Activated CD4-positive, alpha-beta T cell treated with anti-CD3 and anti-CD28 coated beads, Interleukin-2, amount 10 ng/mL, durations not matched to agents 24 days and 14 days (primary cell): ENCODE measurements around the gene SH3TC2. TPM values are rescaled to one million over a fixed set of nuclear protein-coding genes. Genes with fewer than 3 reads are reported as not detected.

Source experiments
- DNase-seq: peaks from one replicate; pipeline ENCODE4 v3.0.0; 2022
- H3K27ac Mint-ChIP-seq: one replicate; pipeline ENCODE4 v1.8.0; 2022; ENCODE audit warnings: mild to moderate bottlenecking, mixed read lengths
- H3K27me3 Mint-ChIP-seq: one replicate; pipeline ENCODE4 v1.8.0; 2022; ENCODE audit warnings: mixed read lengths
- H3K36me3 Mint-ChIP-seq: one replicate; pipeline ENCODE4 v1.8.0; 2022; ENCODE audit warnings: low read depth, mild to moderate bottlenecking, mixed read lengths
- H3K4me1 Mint-ChIP-seq: one replicate; pipeline ENCODE4 v1.8.0; 2021; ENCODE audit warnings: mixed read lengths
- H3K4me3 Mint-ChIP-seq: one replicate; pipeline ENCODE4 v1.8.0; 2022; ENCODE audit warnings: mild to moderate bottlenecking, moderate library complexity, mixed read lengths
- H3K9me3 Mint-ChIP-seq: one replicate; pipeline ENCODE4 v1.8.0; 2021; ENCODE audit warnings: mixed read lengths
- intact Hi-C: fragments of 100-400 bp; cut with micrococcal nuclease; formaldehyde crosslinking; loops from one replicate; pipeline ENCODE4 v1.15.1; 2023
- total RNA-seq: library from RNA; stranded (reverse); gene quantifications from 2 replicates; pipeline ENCODE4 v1.2.3, GENCODE V29; 2022

SH3TC2 gene
- total RNA-seq, 1 donor from 2014 or later: not detected

DNA sequence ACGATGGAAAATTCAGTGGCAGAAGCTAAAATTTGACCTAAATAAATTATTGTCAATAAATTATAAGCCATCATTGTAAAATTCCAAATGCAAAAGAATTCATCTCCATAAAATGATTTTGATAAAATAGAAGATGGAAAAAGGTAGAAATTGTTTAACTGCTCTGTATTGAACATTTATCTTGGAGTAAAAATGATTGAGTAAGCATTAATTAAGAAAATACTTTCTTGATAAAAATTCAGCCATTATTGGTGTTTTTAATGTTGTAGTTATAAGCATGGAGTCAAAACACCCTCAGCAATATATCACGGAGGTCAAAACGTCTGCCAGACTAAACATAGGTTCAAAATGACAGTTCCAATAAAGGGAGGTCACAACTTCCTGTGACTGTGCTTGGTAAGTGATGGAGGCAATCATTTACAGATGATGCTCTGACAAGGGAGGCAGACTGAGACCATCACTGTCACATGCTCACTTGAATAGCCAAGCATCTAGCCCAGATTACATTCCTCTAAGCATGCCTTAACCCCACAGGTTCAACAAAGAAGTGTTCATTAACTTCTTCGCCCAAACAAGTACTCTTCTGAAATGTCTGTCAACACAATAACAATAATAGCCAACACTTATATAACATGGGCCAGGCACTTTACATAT is 69.5 kb downstream of the SH3TC2 start:
- Mint-ChIP-seq H3K4me3 (no peak overlapping the region), H3K9me3 (no peaks in the 10 kb centered on the region), H3K27me3 (peaks cover 32% of the 10 kb centered on the region), H3K27ac (no peak overlapping the region), H3K4me1 (no peaks in the 10 kb centered on the region), H3K36me3 (no peaks in the 10 kb centered on the region)
- intact Hi-C loops: no loop called here
- DNase-seq: no peak

- H3K27me3 Mint-ChIP-seq: peaks cover 29% of the 10 kb centered on the region
- no peaks in the 10 kb centered on the region for H3K9me3 Mint-ChIP-seq
- H3K4me1 Mint-ChIP-seq: no peaks in the 10 kb centered on the region
- no peak overlapping the region for H3K4me3 Mint-ChIP-seq
- H3K36me3 Mint-ChIP-seq: no peaks in the 10 kb centered on the region
- no peak overlapping the region for H3K27ac Mint-ChIP-seq
- intact Hi-C loops: no loop called here
- no peak for DNase-seq
These were observed 70.6 kb downstream of the SH3TC2 start for GRCh38 chr5:148992265-148992664.

DNA sequence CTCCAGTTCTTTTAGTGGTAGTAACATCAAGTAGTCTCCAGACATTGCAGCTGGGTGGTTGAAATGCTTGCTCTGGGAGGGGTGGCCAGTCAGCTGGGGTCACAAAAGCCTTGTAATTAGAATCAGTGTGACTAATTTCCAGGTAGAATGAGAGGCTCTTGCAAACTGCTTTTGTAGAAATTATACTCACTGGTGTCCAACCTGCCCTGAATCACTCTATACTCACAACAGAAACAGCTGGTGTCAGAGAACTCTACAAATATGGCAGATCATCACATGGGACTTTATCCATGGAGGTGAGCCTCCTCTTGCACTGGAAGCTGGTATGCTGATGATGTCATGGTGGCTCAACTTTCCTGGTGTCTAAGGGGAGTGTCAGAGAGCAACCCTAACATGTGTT is 71.3 kb downstream of the SH3TC2 start:
- intact Hi-C loops: no loop called here
- no peaks in the 10 kb centered on the region for H3K4me1 Mint-ChIP-seq
- H3K4me3 Mint-ChIP-seq: no peak overlapping the region
- H3K27me3 Mint-ChIP-seq: peaks cover 26% of the 10 kb centered on the region
- H3K36me3 Mint-ChIP-seq: no peaks in the 10 kb centered on the region
- H3K27ac Mint-ChIP-seq: no peak overlapping the region
- no peak for DNase-seq
- no peaks in the 10 kb centered on the region for H3K9me3 Mint-ChIP-seq

DNA sequence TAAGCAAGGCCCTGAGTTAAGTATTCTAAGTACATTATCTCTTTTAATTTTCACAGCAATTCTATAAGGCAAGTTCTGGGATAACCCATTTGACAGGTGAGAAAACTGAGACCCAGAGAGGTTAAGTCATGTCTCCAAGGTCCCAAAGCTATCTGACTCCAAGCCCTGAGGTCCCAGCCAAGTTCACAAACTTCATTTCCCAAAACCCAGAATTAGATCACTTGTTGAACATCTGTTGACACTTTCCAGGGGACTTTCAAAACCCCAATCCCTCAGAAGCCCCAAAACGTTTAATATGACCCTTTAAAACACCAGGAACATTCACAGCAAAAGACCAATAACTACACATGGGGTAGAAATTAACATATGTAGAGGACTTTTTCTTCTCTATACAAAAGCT is 72.0 kb downstream of the SH3TC2 start:
- no peaks in the 10 kb centered on the region for H3K9me3 Mint-ChIP-seq
- H3K36me3 Mint-ChIP-seq: no peaks in the 10 kb centered on the region

GRCh38 chr5:148989567-148989966 is 73.3 kb downstream of the SH3TC2 start:
- Mint-ChIP-seq H3K27ac (no peak overlapping the region), H3K36me3 (no peaks in the 10 kb centered on the region), H3K9me3 (no peaks in the 10 kb centered on the region), H3K4me1 (no peaks in the 10 kb centered on the region), H3K27me3 (peaks cover 23% of the 10 kb centered on the region), H3K4me3 (no peak overlapping the region)
- intact Hi-C loops: no loop called here
- no peak for DNase-seq

More for the DNA sequence above, 72.0 kb downstream of the SH3TC2 start:
- no peak overlapping the region for H3K4me3 Mint-ChIP-seq
- H3K27ac Mint-ChIP-seq: no peak overlapping the region
- no peak for DNase-seq
- no peaks in the 10 kb centered on the region for H3K4me1 Mint-ChIP-seq
- peaks cover 26% of the 10 kb centered on the region for H3K27me3 Mint-ChIP-seq
- intact Hi-C loops: no loop called here

- no peaks in the 10 kb centered on the region for H3K9me3 Mint-ChIP-seq
- intact Hi-C loops: no loop called here
- DNase-seq: no peak
- no peaks in the 10 kb centered on the region for H3K36me3 Mint-ChIP-seq
- H3K4me3 Mint-ChIP-seq: no peak overlapping the region
- H3K4me1 Mint-ChIP-seq: no peaks in the 10 kb centered on the region
- no peak overlapping the region for H3K27ac Mint-ChIP-seq
- peaks cover 19% of the 10 kb centered on the region for H3K27me3 Mint-ChIP-seq
These were observed 74.5 kb downstream of the SH3TC2 start for GRCh38 chr5:148988328-148988727.

DNA sequence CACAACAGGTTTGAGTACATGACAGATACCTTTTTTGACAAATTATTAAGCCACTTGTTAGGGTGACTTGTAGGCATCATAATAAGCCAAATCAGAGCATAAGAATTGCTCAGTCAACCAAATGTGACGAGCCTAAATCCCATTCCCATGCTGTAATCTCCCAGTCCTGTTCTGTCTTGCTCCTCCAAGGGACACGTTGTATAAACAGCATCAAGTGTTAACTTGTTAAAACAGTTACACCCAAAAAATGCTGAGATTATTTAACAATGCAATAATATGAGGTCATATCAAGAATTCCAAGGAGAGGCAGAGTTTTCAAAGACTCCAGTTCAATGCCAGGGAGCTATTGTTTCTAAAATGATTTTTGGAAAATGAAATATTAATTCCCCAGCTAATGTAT is 76.2 kb downstream of the SH3TC2 start:
- Mint-ChIP-seq H3K9me3 (no peaks in the 10 kb centered on the region), H3K4me3 (no peak overlapping the region), H3K27ac (no peak overlapping the region), H3K36me3 (no peaks in the 10 kb centered on the region), H3K27me3 (peaks cover 22% of the 10 kb centered on the region), H3K4me1 (no peaks in the 10 kb centered on the region)
- intact Hi-C loops: no loop called here
- no peak for DNase-seq

DNA sequence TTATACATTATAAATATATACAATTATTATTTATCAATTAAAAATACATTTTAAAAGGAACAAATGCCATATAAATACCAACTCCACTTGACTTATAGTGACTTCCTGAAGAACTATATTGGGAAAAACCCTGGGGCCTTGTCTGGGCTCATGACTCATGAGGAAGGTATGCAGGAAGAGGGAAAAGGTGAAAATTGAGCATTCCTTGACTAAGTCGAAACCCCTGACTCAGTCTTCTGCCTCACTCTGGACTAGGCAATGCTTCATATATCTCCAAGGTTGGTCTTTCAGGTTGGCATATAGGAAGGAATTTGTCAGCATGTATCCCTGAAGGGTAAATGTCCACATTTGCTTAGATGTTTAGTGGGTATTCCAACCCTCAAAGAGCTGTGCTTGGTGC is 78.5 kb downstream of the SH3TC2 start:
- Mint-ChIP-seq H3K4me3 (no peak overlapping the region), H3K36me3 (no peaks in the 10 kb centered on the region), H3K27ac (no peak overlapping the region), H3K9me3 (no peaks in the 10 kb centered on the region), H3K27me3 (peaks cover 27% of the 10 kb centered on the region), H3K4me1 (no peaks in the 10 kb centered on the region)
- intact Hi-C loops: no loop called here
- DNase-seq: no peak

- H3K27ac Mint-ChIP-seq: no peak overlapping the region
- DNase-seq: no peak
- H3K36me3 Mint-ChIP-seq: no peaks in the 10 kb centered on the region
- intact Hi-C loops: no loop called here
- H3K9me3 Mint-ChIP-seq: no peaks in the 10 kb centered on the region
- H3K4me1 Mint-ChIP-seq: no peaks in the 10 kb centered on the region
- H3K4me3 Mint-ChIP-seq: no peak overlapping the region
- peaks cover 20% of the 10 kb centered on the region for H3K27me3 Mint-ChIP-seq
These were observed 81.5 kb downstream of the SH3TC2 start for GRCh38 chr5:148981353-148981752.

- Mint-ChIP-seq H3K9me3 (no peaks in the 10 kb centered on the region), H3K36me3 (no peaks in the 10 kb centered on the region), H3K4me3 (no peak overlapping the region), H3K4me1 (no peaks in the 10 kb centered on the region), H3K27ac (no peak overlapping the region), H3K27me3 (peaks cover 19% of the 10 kb centered on the region)
- intact Hi-C loops: no loop called here
- no peak for DNase-seq
These were observed 82.1 kb downstream of the SH3TC2 start for GRCh38 chr5:148980731-148981130.

GRCh38 chr5:148979083-148979723 is 83.7 kb downstream of the SH3TC2 start:
- Mint-ChIP-seq H3K4me1 (no peaks in the 10 kb centered on the region), H3K36me3 (no peaks in the 10 kb centered on the region), H3K27me3 (peaks cover 16% of the 10 kb centered on the region), H3K4me3 (no peak overlapping the region), H3K27ac (no peak overlapping the region), H3K9me3 (no peaks in the 10 kb centered on the region)
- intact Hi-C loops: no loop called here
- DNase-seq: no peak

DNA sequence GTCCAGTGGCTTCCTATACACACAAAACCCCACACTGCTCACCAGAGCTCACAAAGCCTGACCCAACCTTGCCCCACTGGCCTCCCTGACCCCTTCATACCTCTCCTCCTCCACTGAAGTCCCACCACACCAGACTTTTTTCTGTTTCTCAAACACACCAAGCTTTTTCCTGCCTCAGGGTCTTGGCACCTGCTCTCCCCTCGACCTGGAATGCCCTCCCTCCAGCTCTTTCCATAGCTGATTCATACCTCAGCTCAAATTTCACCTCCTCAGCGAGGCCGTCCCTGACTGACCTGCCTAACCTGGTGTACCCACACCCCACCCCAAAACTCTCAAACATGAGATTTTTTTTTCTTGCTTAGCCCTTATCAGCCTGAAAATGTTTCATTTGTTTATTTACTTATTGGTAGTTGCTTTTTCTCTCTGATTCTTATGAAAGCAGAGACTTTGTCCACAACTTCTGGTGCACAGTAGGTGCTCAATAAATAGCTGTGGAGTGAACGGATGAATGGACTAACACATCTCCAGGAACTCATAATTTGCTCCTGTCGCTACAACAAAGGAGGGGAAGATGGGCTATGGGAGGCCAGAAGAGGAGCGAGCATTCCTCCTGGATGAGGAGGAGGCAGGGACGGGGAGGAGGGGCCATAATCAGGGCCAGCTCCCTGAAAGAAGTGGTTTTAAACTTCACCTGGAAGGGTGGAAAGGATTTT is 84.3 kb downstream of the SH3TC2 start:
- H3K27ac Mint-ChIP-seq: no peak overlapping the region
- peaks cover 14% of the 10 kb centered on the region for H3K27me3 Mint-ChIP-seq
- no peaks in the 10 kb centered on the region for H3K9me3 Mint-ChIP-seq
- intact Hi-C loops: no loop called here
- H3K4me1 Mint-ChIP-seq: no peaks in the 10 kb centered on the region
- no peak for DNase-seq
- no peaks in the 10 kb centered on the region for H3K36me3 Mint-ChIP-seq
- H3K4me3 Mint-ChIP-seq: no peak overlapping the region

DNA sequence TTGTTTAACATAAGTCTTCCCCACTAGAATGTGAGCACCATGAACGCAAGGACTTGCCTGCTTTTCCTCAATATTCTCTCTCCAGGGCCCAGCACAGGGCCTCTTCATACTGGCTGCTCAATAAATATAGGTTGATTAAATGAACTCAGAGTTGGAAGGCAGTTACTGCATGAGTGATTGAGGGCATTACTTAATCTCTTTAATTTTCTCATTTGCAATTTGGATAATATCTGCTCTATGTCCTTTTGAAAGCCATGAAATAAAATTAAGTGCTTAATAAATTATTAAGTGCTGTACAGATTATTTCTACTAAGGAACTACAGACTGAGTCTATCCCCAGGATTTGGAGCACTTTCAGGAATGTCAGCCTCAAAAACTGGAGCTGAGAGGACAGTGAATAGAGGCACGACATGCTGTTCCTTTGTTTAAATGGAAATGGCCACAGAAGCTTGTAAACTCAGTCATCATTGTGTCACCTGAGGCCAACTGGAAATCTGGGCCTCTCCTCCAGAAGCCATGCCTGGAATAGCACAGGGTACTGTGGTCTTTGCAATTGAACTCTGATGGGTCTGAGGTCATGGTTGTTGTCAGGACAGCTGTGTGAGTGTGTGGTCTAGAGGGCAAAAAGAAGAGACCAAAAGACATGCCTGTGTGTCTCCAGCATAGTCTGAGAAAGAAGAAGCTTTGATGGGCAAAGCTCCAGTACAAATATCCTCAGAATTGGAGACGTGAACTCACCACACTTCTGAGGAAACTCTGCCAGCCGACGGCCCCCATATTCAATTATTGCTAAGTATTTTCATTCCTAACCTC is 86.1 kb downstream of the SH3TC2 start:
- Mint-ChIP-seq H3K9me3 (no peaks in the 10 kb centered on the region), H3K27ac (no peak overlapping the region), H3K4me3 (no peak overlapping the region), H3K36me3 (no peaks in the 10 kb centered on the region), H3K27me3 (peaks cover 12% of the 10 kb centered on the region), H3K4me1 (no peaks in the 10 kb centered on the region)
- no peak for DNase-seq
- intact Hi-C loops: no loop called here
